C4-2B (cell line): ENCODE measurements around the gene ZPLD1.

ENCODE experiments used
- CTCF ChIP-seq: fragments of 450-650 bp; conservative IDR thresholded peaks from 2 replicates; pipeline ENCODE4 v1.5.1; 2017; ENCODE audit warnings: mild to moderate bottlenecking
- ZFX ChIP-seq: fragments of 450-650 bp; IDR thresholded peaks from 2 replicates; pipeline ENCODE4 v1.6.1; 2017

GRCh38 chr3:102497571-102497970 lies 62.8 kb downstream of the ZPLD1 start:
- no peak for TF ChIP-seq CTCF
- no peak for TF ChIP-seq ZFX
